Trophoblast cell (in vitro differentiated cells and primary cell): ENCODE measurements around the gene LTF. TPM values are rescaled to one million over a fixed set of nuclear protein-coding genes. Genes with fewer than 3 reads are reported as not detected.

ENCODE experiments used
- DNase-seq, 2 donors: peaks; one replicate each; pipeline ENCODE4 v3.0.0-alpha.2; 2016
- H2AFZ ChIP-seq: 2 replicates; pipeline ENCODE4 v1.6.1; 2013; ENCODE audit warnings: low read length, moderate library complexity, mild to moderate bottlenecking; ENCODE audit not compliant: insufficient read depth, poor library complexity
- H2AK5ac ChIP-seq: 2 replicates; pipeline ENCODE4 v1.6.1; 2013; ENCODE audit warnings: mild to moderate bottlenecking, low read length
- H2BK120ac ChIP-seq: 2 replicates; pipeline ENCODE4 v1.6.1; 2013; ENCODE audit warnings: low read length, mild to moderate bottlenecking, moderate library complexity; ENCODE audit not compliant: insufficient read depth, poor library complexity
- H2BK12ac ChIP-seq: 2 replicates; pipeline ENCODE4 v1.6.1; 2013; ENCODE audit warnings: mild to moderate bottlenecking, low read length, moderate library complexity
- H2BK5ac ChIP-seq: 2 replicates; pipeline ENCODE4 v1.6.1; 2013; ENCODE audit warnings: low read length, low read depth, moderate library complexity, mild to moderate bottlenecking; ENCODE audit not compliant: poor library complexity
- H3K14ac ChIP-seq: 2 replicates; pipeline ENCODE4 v1.6.1; 2013; ENCODE audit warnings: mild to moderate bottlenecking, low read length
- H3K18ac ChIP-seq: 2 replicates; pipeline ENCODE4 v1.6.1; 2013; ENCODE audit warnings: mild to moderate bottlenecking, low read length
- H3K23ac ChIP-seq: 2 replicates; pipeline ENCODE4 v1.6.1; 2013; ENCODE audit warnings: low read length
- H3K27ac ChIP-seq: 2 replicates; pipeline ENCODE4 v1.5.1; 2013; ENCODE audit warnings: low read depth, mild to moderate bottlenecking, inconsistent platforms, low read length, moderate library complexity
- H3K27me3 ChIP-seq: 2 replicates; pipeline ENCODE4 v1.6.1; 2013; ENCODE audit warnings: inconsistent platforms, mild to moderate bottlenecking, low read length, moderate library complexity; ENCODE audit not compliant: insufficient read depth
- H3K36me3 ChIP-seq, 2 experiments: 1 replicate in 1 of 2; 2 replicates in 1 of 2; pipeline ENCODE4 v1.6.1; 2013; ENCODE audit warnings: low read length in 2 of 2, mild to moderate bottlenecking in 2 of 2, moderate library complexity in 1 of 2; ENCODE audit not compliant: insufficient read depth in 2 of 2, control insufficient read depth in 1 of 2
- H3K4ac ChIP-seq: 2 replicates; pipeline ENCODE4 v1.6.1; 2013; ENCODE audit warnings: low read depth, mild to moderate bottlenecking, low read length, moderate library complexity
- H3K4me1 ChIP-seq, 2 experiments: 1 replicate in 1 of 2; 2 replicates in 1 of 2; pipeline ENCODE4 v1.6.1; 2013; ENCODE audit warnings: low read length in 2 of 2, mild to moderate bottlenecking in 2 of 2, moderate library complexity in 1 of 2; ENCODE audit not compliant: insufficient read depth in 2 of 2, control insufficient read depth in 1 of 2
- H3K4me2 ChIP-seq: 2 replicates; pipeline ENCODE4 v1.6.1; 2013; ENCODE audit warnings: inconsistent platforms, mild to moderate bottlenecking, low read length, moderate library complexity
- H3K4me3 ChIP-seq: 2 replicates; pipeline ENCODE4 v1.5.1; 2013; ENCODE audit warnings: mild to moderate bottlenecking, low read depth, low read length, inconsistent platforms
- H3K79me1 ChIP-seq: one replicate; pipeline ENCODE4 v1.6.1; 2013; ENCODE audit warnings: low read length
- H3K79me2 ChIP-seq: 2 replicates; pipeline ENCODE4 v1.6.1; 2013; ENCODE audit warnings: low read length, mild to moderate bottlenecking; ENCODE audit not compliant: control insufficient read depth, insufficient read depth, poor library complexity
- H3K9ac ChIP-seq: 2 replicates; pipeline ENCODE4 v1.6.1; 2013; ENCODE audit warnings: mild to moderate bottlenecking, low read length
- H3K9me3 ChIP-seq: 2 replicates; pipeline ENCODE4 v1.6.1; 2013; ENCODE audit warnings: low read depth, mild to moderate bottlenecking, control low read depth, inconsistent platforms, low read length; ENCODE audit not compliant: insufficient read depth
- H4K12ac ChIP-seq: 2 replicates; pipeline ENCODE4 v1.6.1; 2013; ENCODE audit warnings: low read depth, mild to moderate bottlenecking, low read length, moderate library complexity
- H4K8ac ChIP-seq: 2 replicates; pipeline ENCODE4 v1.6.1; 2013; ENCODE audit warnings: low read depth, mild to moderate bottlenecking, low read length, moderate library complexity
- H4K91ac ChIP-seq: one replicate; pipeline ENCODE4 v1.6.1; 2013; ENCODE audit warnings: low read depth, mild to moderate bottlenecking, low read length, moderate library complexity
- WGBS: extraction: QIAGEN DNeasy Blood & Tissue Kit; methylation state at CpG from one replicate; pipeline ENCODE4 v1.1.7; 2013; ENCODE audit warnings: missing lambda C conversion rate; ENCODE audit not compliant: insufficient read length, insufficient coverage; ENCODE audit errors: extremely low coverage; 5-methylcytosine and 5-hydroxymethylcytosine counted together
- polyA plus RNA-seq: library from polyadenylated mRNA; stranded (reverse); fragments of 200-250 nt; gene quantifications from 2 replicates; pipeline ENCODE4 v1.2.3, GENCODE V29; 2013

The LTF gene
- polyA plus RNA-seq, result 0.23 and 0.40 TPM in 2 replicates

- Histone ChIP-seq H3K9me3 (peaks cover 2% of the 10 kb centered on the region), H3K27me3 (peaks cover 6% of the 10 kb centered on the region), H4K8ac (no peak within 1 kb of the TSS), H2BK120ac (no peak within 1 kb of the TSS), H3K4me2 (no peak within 1 kb of the TSS), H3K4ac (no peak within 1 kb of the TSS), H2AK5ac (no peak within 1 kb of the TSS), H3K4me1 (no peaks in the 10 kb centered on the region), H3K18ac (no peak within 1 kb of the TSS), H4K12ac (no peak within 1 kb of the TSS), H3K14ac (no peak within 1 kb of the TSS), H4K91ac (no peak within 1 kb of the TSS), H2BK5ac (no peak within 1 kb of the TSS), H3K9ac (no peak within 1 kb of the TSS), H3K23ac (no peak within 1 kb of the TSS), H2BK12ac (no peak within 1 kb of the TSS), H3K27ac (no peak within 1 kb of the TSS), H3K4me3 (no peak within 1 kb of the TSS), H3K36me3 (no peaks in the 10 kb centered on the region), H2AFZ (no peak within 1 kb of the TSS), H3K79me1 (no peaks in the 10 kb centered on the region), H3K79me2 (no peaks in the 10 kb centered on the region)
- DNase-seq, result no peak
- WGBS, result no CpG with 5 or more reads among the region's 44 CpGs
Measured at GRCh38 chr3:46464326-46465195, at the start of gene LTF. TSS of gene LTF (minus strand) at chr3:46464905. CDS start at chr3:46464867, 38 bp downstream.

GRCh38 chr3:46512191-46512749 is 47.6 kb upstream of the LTF start:
- WGBS, result no CpG with 5 or more reads among the region's 2 CpGs
- Histone ChIP-seq H2BK12ac (no peak overlapping the region), H3K4ac (no peak overlapping the region), H3K4me1 (no peaks in the 10 kb centered on the region), H3K4me3 (no peak overlapping the region), H2AFZ (no peak overlapping the region), H3K23ac (no peak overlapping the region), H4K12ac (no peak overlapping the region), H2AK5ac (no peak overlapping the region), H3K4me2 (no peak overlapping the region), H3K27ac (no peak overlapping the region), H3K79me1 (no peaks in the 10 kb centered on the region), H3K27me3 (no peaks in the 10 kb centered on the region), H3K9me3 (no peaks in the 10 kb centered on the region), H2BK120ac (no peak overlapping the region), H3K14ac (no peak overlapping the region), H3K36me3 (no peaks in the 10 kb centered on the region), H3K9ac (no peak overlapping the region), H3K18ac (no peak overlapping the region), H3K79me2 (no peaks in the 10 kb centered on the region), H2BK5ac (no peak overlapping the region), H4K8ac (no peak overlapping the region), H4K91ac (no peak overlapping the region)
- no peak for DNase-seq

- Histone ChIP-seq H3K4me3 (no peak overlapping the region), H3K9ac (no peak overlapping the region), H3K27ac (no peak overlapping the region), H3K4me1 (no peaks in the 10 kb centered on the region), H2BK5ac (no peak overlapping the region), H4K8ac (no peak overlapping the region), H3K14ac (no peak overlapping the region), H3K36me3 (no peaks in the 10 kb centered on the region), H4K91ac (no peak overlapping the region), H3K9me3 (no peaks in the 10 kb centered on the region), H2AFZ (no peak overlapping the region), H2AK5ac (no peak overlapping the region), H3K4me2 (no peak overlapping the region), H3K79me1 (no peaks in the 10 kb centered on the region), H4K12ac (no peak overlapping the region), H3K23ac (no peak overlapping the region), H2BK12ac (no peak overlapping the region), H3K27me3 (no peaks in the 10 kb centered on the region), H3K4ac (no peak overlapping the region), H3K79me2 (no peaks in the 10 kb centered on the region), H2BK120ac (no peak overlapping the region), H3K18ac (no peak overlapping the region)
- WGBS, result no CpG with 5 or more reads among the region's 4 CpGs
- no peak for DNase-seq
Measured at GRCh38 chr3:46509661-46510187, 45.0 kb upstream of the LTF start.

GRCh38 chr3:46508850-46509591 is 44.3 kb upstream of the LTF start:
- Histone ChIP-seq H2AK5ac (no peak overlapping the region), H2BK12ac (no peak overlapping the region), H3K9me3 (no peaks in the 10 kb centered on the region), H3K9ac (no peak overlapping the region), H3K4me3 (no peak overlapping the region), H3K4me1 (no peaks in the 10 kb centered on the region), H3K4ac (no peak overlapping the region), H4K12ac (no peak overlapping the region), H3K23ac (no peak overlapping the region), H3K14ac (no peak overlapping the region), H3K4me2 (no peak overlapping the region), H3K27me3 (no peaks in the 10 kb centered on the region), H2AFZ (no peak overlapping the region), H2BK5ac (no peak overlapping the region), H3K79me2 (no peaks in the 10 kb centered on the region), H3K79me1 (no peaks in the 10 kb centered on the region), H4K8ac (no peak overlapping the region), H3K27ac (no peak overlapping the region), H3K36me3 (no peaks in the 10 kb centered on the region), H2BK120ac (no peak overlapping the region), H4K91ac (no peak overlapping the region), H3K18ac (no peak overlapping the region)
- no peak for DNase-seq
- no CpG with 5 or more reads among the region's 4 CpGs for WGBS
